HepG2 (cell line): ENCODE results near the gene PERP. TPM values are rescaled to one million over a fixed set of nuclear protein-coding genes. Genes with fewer than 3 reads are reported as not detected.
A peak's percentile ranks its signal among the peaks of the same experiment; 100 is the strongest.
"Not testable (repeated sequence)": the region's sequence is repeated elsewhere in the genome, so short reads cannot be mapped to it uniquely, and the experiment has no call there.

Experiments used
- ATAC-seq: fragments of 200-7000 bp; cut with Tn5 transposase; 3 replicates; pipeline ENCODE4 v1.9.1; 2020; ENCODE audit warnings: mild to moderate bottlenecking, moderate library complexity
- BruUV-seq: library from RNA; stranded (reverse); fragments of 400-500 nt; replicated peaks from 2 replicates; lab custom pipeline; 2021; lab: Mats Ljungman, UMichigan
- CTCF ChIA-PET: fragments of 300-600 bp; formaldehyde crosslinking; extraction: SDS; loops from one replicate; lab custom pipeline; 2021; ENCODE audit warnings: low total read pairs, inconsistent platforms, low intra/inter-chr PET ratio; lab: Yijun Ruan, JAX
- POLR2A ChIA-PET: fragments of 350-600 bp; sonication (Branson Sonifier 250); formaldehyde crosslinking; loops from one replicate; lab custom pipeline; 2020; ENCODE audit warnings: antibody characterized with exemption, inconsistent platforms; lab: Yijun Ruan, JAX
- DNase-seq: peaks from one replicate; pipeline ENCODE4 v3.0.0-alpha.2; 2015; ENCODE audit warnings: low spot score
- FAIRE-seq: peaks from 3 replicates; lab custom pipeline; 2011; peaks lifted over from hg19 to GRCh38; lab: Jason Lieb, UNC
- H2AFZ ChIP-seq: one replicate; pipeline ENCODE4 v1.6.1; 2011; ENCODE audit warnings: low read length, inconsistent platforms
- H3K27ac ChIP-seq: fragments of 300-600 bp; 3 replicates; pipeline ENCODE4 v1.8.0; 2011; ENCODE audit warnings: mixed run types, mild to moderate bottlenecking, mixed read lengths, low read length, inconsistent platforms; ENCODE audit not compliant: insufficient read depth; ENCODE audit errors: extremely low read length
- H3K27me3 ChIP-seq, 2 experiments: fragments of 200-600 bp in 1 of 2; 2 replicates in 1 of 2; 3 replicates in 1 of 2; pipeline versions ENCODE4 v1.6.0 to v1.8.0; 2011; ENCODE audit warnings: low read length in 2 of 2, mild to moderate bottlenecking in 2 of 2, moderate library complexity in 2 of 2, inconsistent platforms in 1 of 2; ENCODE audit not compliant: insufficient read depth in 2 of 2, control insufficient read depth in 1 of 2
- H3K36me3 ChIP-seq, 2 experiments: fragments of 200-600 bp in 1 of 2; replicated peaks in 1 of 2; 2 replicates in 1 of 2; 3 replicates in 1 of 2; pipeline versions ENCODE4 v1.5.1 to v1.8.0; 2011; ENCODE audit warnings: low read length in 2 of 2, inconsistent platforms in 1 of 2; ENCODE audit not compliant: insufficient read depth in 2 of 2, control insufficient read depth in 1 of 2
- H3K4me1 ChIP-seq: 2 replicates; pipeline ENCODE4 v1.5.1; 2012; ENCODE audit warnings: low read length, inconsistent platforms; ENCODE audit not compliant: insufficient read depth
- H3K4me2 ChIP-seq: 2 replicates; pipeline ENCODE4 v1.6.0; 2011; ENCODE audit warnings: low read depth, low read length, inconsistent platforms
- H3K4me3 ChIP-seq, 3 experiments: fragments of 200-600 bp in 1 of 3; sonication (generic), shearing (Covaris generic) in 1 of 3; replicated peaks in 1 of 3; 2 replicates each; pipeline ENCODE4 v1.5.1; 2011 to 2016; ENCODE audit warnings: low read length in 3 of 3, inconsistent platforms in 2 of 3, low read depth in 2 of 3, mild to moderate bottlenecking in 2 of 3, control low read depth in 1 of 3, mixed read lengths in 1 of 3; ENCODE audit not compliant: insufficient read depth in 1 of 3
- H3K79me2 ChIP-seq: one replicate; pipeline ENCODE4 v1.6.1; 2011; ENCODE audit warnings: low read length, inconsistent platforms; ENCODE audit not compliant: insufficient read depth
- H3K9ac ChIP-seq: 2 replicates; pipeline ENCODE4 v1.6.0; 2011; ENCODE audit warnings: mild to moderate bottlenecking, low read depth, low read length, inconsistent platforms; ENCODE audit not compliant: insufficient read depth
- H3K9me3 ChIP-seq: 2 replicates; pipeline ENCODE4 v1.5.1; 2012; ENCODE audit warnings: mild to moderate bottlenecking, low read length
- H4K20me1 ChIP-seq: 2 replicates; pipeline ENCODE4 v1.6.0; 2011; ENCODE audit warnings: inconsistent platforms, mild to moderate bottlenecking, low read length, moderate library complexity; ENCODE audit not compliant: insufficient read depth
- ELF3 ChIP-seq: IDR thresholded peaks from 2 replicates; pipeline ENCODE4 v1.6.1; 2016; ENCODE audit warnings: missing genetic modification reagents, missing compliant biosample characterization
- HOXA3 ChIP-seq: sonication (generic); formaldehyde crosslinking; IDR thresholded peaks from 2 replicates; pipeline ENCODE4 v1.5.0; 2020; ENCODE audit warnings: missing genetic modification reagents
- HOXA7 ChIP-seq: sonication (generic); formaldehyde crosslinking; IDR thresholded peaks from 2 replicates; pipeline ENCODE4 v1.8.1; 2022; ENCODE audit warnings: mild to moderate bottlenecking, missing genetic modification reagents, moderate library complexity
- KDM5B ChIP-seq: sonication (generic); formaldehyde crosslinking; IDR thresholded peaks from 2 replicates; pipeline ENCODE4 v1.4.0; 2020; ENCODE audit warnings: missing genetic modification reagents, mild to moderate bottlenecking, borderline replicate concordance
- SMAD9 ChIP-seq: sonication (generic); formaldehyde crosslinking; IDR thresholded peaks from 2 replicates; pipeline ENCODE4 v1.5.1; 2020; ENCODE audit warnings: mild to moderate bottlenecking, missing genetic modification reagents
- SRY ChIP-seq: sonication (generic); formaldehyde crosslinking; IDR thresholded peaks from 2 replicates; pipeline ENCODE4 v1.8.0; 2022; ENCODE audit warnings: mild to moderate bottlenecking, missing genetic modification reagents
- ZNF414 ChIP-seq: sonication (generic); formaldehyde crosslinking; IDR thresholded peaks from 2 replicates; pipeline ENCODE4 v1.5.0; 2020; ENCODE audit warnings: missing genetic modification reagents
- ZNF431 ChIP-seq: sonication (generic); formaldehyde crosslinking; IDR thresholded peaks from 2 replicates; pipeline ENCODE4 v1.9.0; 2022; ENCODE audit warnings: missing genetic modification reagents, low read depth, mild to moderate bottlenecking, borderline replicate concordance
- ZNF432 ChIP-seq: sonication (generic); formaldehyde crosslinking; IDR thresholded peaks from 2 replicates; pipeline ENCODE4 v1.5.0; 2020; ENCODE audit warnings: missing genetic modification reagents, mild to moderate bottlenecking, borderline replicate concordance
- WGBS: methylation state at CpG from one replicate; pipeline ENCODE4 v1.1.6; 2017; ENCODE audit warnings: low lambda C conversion rate; 5-methylcytosine and 5-hydroxymethylcytosine counted together
- in situ Hi-C: cut with HindIII; loops from 2 replicates; pipeline ENCODE4 v1.10.0; 2017; ENCODE audit warnings: low pct_unique_long_range_greater_than_20kb; ENCODE audit not compliant: extremely low pct_ligation_motif_present
- intact Hi-C: fragments of 100-400 bp; cut with micrococcal nuclease; formaldehyde crosslinking; loops from one replicate; pipeline ENCODE4 v1.10.0; 2022; ENCODE audit not compliant: unreplicated experiment
- polyA plus RNA-seq, 8 experiments: library from polyadenylated mRNA; depleted of rRNA in 3 of 8; stranded (reverse) in 7 of 8; unstranded in 1 of 8; fragments of >200 nt; fragmentation: Illumina TruSeq in 4 of 8; extraction: Trizol in 4 of 8; gene quantifications; 2 replicates each; pipeline versions ENCODE4 v1.2.1 to v1.2.3, GENCODE V29; 2011 to 2016; ENCODE audit warnings: low read depth in 4 of 8, missing spikeins in 1 of 8, mixed read lengths in 1 of 8; ENCODE audit not compliant: insufficient read depth in 1 of 8
- total RNA-seq, 5 experiments: library from RNA; depleted of rRNA; stranded (reverse); fragments of >200 nt; fragmentation: Illumina TruSeq; extraction: Trizol; gene quantifications; 2 replicates each; pipeline ENCODE4 v1.2.3, GENCODE V29; 2016; ENCODE audit warnings: low read depth in 1 of 5
- TF ChIP-seq, protein P1 (sequence below): sonication (generic); formaldehyde crosslinking; IDR thresholded peaks from 2 replicates; pipeline ENCODE4 v1.8.1; 2023; ENCODE audit warnings: mild to moderate bottlenecking, inconsistent platforms, moderate library complexity, missing genetic modification reagents, borderline replicate concordance

Gene PERP
- total and polyA plus RNA-seq, 2 of the 13 experiments (the other 11 are each of a cell fraction or from before 2014, with no cell fraction given), result 26.0 to 53.0 TPM

GRCh38 chr6:138119976-138120375 is 12.8 kb upstream of the PERP start:
- no peak for DNase-seq

DNA sequence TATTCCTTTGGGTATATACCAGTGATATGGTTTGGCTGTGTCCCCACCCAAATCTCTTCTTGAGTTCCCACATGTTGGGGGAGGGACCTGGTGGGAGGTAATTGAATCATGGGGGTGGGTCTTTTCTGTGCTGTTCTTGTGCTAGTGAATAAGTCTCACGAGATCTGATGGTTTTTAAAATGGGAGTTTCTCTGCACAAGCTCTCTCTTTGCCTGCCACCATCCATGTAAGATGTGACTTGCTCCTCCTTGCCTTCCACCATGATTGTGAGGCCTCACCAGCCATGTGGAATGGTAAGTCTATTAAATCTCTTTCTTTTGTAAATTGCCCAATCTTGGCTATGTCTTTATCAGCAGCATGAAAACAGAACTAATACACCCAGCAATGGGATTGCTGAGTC is 12.0 kb upstream of the PERP start:
- H2AFZ ChIP-seq, H3K4me3 ChIP-seq, CTCF ChIA-PET, H3K36me3 ChIP-seq, H3K4me2 ChIP-seq, POLR2A ChIA-PET, FAIRE-seq, H4K20me1 ChIP-seq, BruUV-seq, H3K79me2 ChIP-seq, H3K27ac ChIP-seq, H3K9ac ChIP-seq, DNase-seq, ATAC-seq, H3K9me3 ChIP-seq, H3K27me3 ChIP-seq: not testable (repeated sequence)
- peaks cover 18% of the 10 kb centered on the region for H3K4me1 ChIP-seq
- WGBS, result 10% methylated on average over 1 of the region's 1 CpG
- in situ Hi-C loops (loop anchor here (5.0 to 10.0 kb wide), 5 partner anchors 168 to 646 kb away; partner anchors contain the start of gene HEBP2), intact Hi-C loops (loop anchor here (5.0 kb wide), 3 partner anchors 388 to 648 kb away; no protein-coding TSS in a partner anchor)
- peak; percentile 70; the same call in 1 of the 2 replicates for TF ChIP-seq ZNF431

More at GRCh38 chr6:138119976-138120375, 12.8 kb upstream of the PERP start:
- Histone ChIP-seq H3K27ac (no peak overlapping the region), H2AFZ (no peak overlapping the region), H4K20me1 (no peaks in the 10 kb centered on the region), H3K27me3 (no peaks in the 10 kb centered on the region), H3K36me3 (no peaks in the 10 kb centered on the region), H3K4me1 (peaks cover 18% of the 10 kb centered on the region), H3K4me2 (no peak overlapping the region), H3K9me3 (no peaks in the 10 kb centered on the region), H3K9ac (no peak overlapping the region), H3K4me3 (no peak overlapping the region), H3K79me2 (no peaks in the 10 kb centered on the region)
- CTCF ChIA-PET, result no interaction called here
- intact Hi-C loops, result loop anchor here (5.0 kb wide), 3 partner anchors 387 to 647 kb away; no protein-coding TSS in a partner anchor
- POLR2A ChIA-PET, result no interaction called here
- BruUV-seq, result no TSS peak
- no peak for FAIRE-seq
- no peak for TF ChIP-seq HOXA3 (CRISPR knock-in tag)
- TF ChIP-seq, protein P1, sequence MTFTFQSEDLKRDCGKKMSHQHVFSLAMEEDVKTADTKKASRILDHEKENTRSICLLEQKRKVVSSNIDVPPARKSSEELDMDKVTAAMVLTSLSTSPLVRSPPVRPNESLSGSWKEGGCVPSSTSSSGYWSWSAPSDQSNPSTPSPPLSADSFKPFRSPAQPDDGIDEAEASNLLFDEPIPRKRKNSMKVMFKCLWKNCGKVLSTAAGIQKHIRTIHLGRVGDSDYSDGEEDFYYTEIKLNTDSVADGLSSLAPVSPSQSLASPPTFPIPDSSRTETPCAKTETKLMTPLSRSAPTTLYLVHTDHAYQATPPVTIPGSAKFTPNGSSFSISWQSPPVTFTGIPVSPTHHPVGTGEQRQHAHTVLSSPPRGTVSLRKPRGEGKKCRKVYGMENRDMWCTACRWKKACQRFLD (CRISPR knock-in tag), result no peak
- no peak for TF ChIP-seq SRY (CRISPR knock-in tag)
- TF ChIP-seq SMAD9 (CRISPR knock-in tag), result no peak
- no peak for TF ChIP-seq ZNF414 (CRISPR knock-in tag)
- TF ChIP-seq KDM5B (CRISPR knock-in tag), result no peak
- no peak for TF ChIP-seq HOXA7 (CRISPR knock-in tag)
- no peak for TF ChIP-seq ZNF432 (CRISPR knock-in tag)
- TF ChIP-seq ELF3 (CRISPR knock-in tag), result no peak
- in situ Hi-C loops, result loop anchor here (5.0 to 10.0 kb wide), 5 partner anchors 167 to 645 kb away; partner anchors contain the start of gene HEBP2
- no peak for ATAC-seq
